HG03575 (cell line): ENCODE measurements around the gene RAG1.
A peak's percentile ranks its signal among the peaks of the same experiment; 100 is the strongest.
"Not testable (repeated sequence)": the region's sequence is repeated elsewhere in the genome, so short reads cannot be mapped to it uniquely, and the experiment has no call there.

ENCODE experiments used
- ATAC-seq: cut with Tn5 transposase; IDR thresholded peaks from one replicate; pipeline ENCODE4 v1.9.1; 2021; ENCODE audit not compliant: unreplicated experiment, insufficient number of reproducible peaks, low FRiP score; ENCODE audit errors: extremely low read depth

Gene RAG1

DNA sequence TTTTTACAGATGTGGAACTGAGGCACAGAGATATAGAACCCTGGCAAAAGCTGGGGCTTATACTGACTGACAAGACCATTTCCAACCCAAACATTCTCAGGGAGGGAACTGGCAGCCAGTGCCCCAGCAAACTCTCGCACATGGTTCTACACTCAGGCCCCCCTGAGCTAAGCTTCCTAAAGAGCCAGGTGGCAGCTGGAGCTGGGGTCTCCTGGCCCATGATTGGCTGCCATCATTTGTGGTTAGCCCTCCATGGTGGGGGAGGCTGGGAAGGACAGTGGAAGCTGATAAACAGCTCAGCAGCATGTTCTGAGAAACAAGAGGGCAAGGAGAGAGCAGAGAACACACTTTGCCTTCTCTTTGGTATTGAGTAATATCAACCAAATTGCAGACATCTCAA, at the start of gene RAG1:
RAG1 (plus strand) TSS at position 314 of the 400 bp plus-strand sequence. CDS start 5,298 bp downstream, outside the sequence.
- no peak for ATAC-seq

DNA sequence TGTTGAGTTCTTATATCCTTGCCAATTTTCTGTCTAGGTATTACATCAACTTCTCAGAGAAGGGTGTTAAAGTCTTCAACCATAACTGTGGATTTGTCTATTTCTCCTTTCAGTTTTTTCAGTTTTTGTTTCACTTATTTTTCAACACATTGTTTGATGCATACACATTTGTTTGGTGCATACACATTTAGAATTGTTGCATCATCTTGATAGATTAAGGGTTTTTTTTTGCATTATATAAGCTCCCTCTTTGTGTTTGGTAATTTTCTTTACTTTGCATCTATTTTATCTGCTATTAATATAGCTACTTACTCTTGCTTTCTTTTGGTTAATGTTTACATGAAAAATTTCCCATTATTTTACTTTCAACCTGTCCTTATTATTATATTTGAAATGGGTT, 37.0 kb upstream of the RAG1 start:
- ATAC-seq: no peak

DNA sequence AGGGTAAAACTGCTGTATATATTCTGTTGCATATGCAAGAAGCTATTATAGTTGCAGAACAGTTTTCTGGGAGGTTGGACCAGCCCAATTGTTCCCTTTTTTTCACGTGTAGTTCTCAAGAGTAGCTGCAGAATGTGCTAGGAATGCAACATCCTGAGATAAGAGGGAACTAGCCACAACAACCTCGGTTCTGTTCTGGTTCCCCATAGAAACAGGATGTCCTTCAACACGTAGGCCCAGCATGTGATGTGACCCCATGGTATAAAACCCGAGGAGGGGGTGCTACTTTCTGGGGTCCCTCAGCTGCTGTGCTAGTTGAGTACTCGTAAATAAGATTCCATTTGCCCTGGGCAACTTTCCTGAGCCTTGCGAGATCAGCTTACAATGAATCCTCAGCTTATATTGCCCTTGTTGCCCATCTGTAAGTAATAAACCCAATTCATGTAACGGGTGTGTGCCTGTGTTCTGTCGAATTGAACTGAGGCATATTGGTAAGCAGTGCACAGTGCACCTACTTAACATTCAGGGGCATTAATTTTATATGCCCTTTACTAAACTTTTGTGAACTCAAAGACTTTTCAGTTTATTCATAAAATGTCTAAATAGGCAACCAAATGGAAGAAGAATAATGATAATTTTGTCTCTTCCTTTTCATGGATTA, 34.7 kb upstream of the RAG1 start:
- no peak for ATAC-seq

DNA sequence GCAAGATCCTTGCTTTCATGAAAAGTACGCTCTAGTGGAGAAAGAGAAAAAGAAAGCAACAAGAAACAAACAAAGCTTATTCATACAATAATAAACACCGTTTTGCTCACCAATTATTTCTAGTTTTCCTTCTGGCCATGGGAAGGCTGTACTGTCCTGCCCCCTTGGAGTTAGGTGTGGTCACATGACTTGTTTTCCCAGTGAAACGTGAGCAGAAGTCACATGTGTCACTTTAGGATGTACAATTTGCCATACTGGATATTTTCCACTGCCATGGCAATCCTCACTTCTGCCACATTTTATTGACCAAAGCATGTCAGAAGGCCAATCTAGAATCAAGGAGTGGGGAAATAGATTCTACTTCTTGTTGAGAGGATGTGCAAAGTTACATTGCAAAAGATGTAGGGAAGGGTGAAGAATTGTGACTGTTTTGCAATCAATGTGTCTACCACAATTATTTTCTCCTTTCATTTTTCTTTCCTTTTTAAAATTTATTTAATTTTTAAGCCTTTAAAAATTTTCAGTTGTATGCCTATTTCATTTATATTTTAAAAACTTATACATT, 33.4 kb upstream of the RAG1 start:
- ATAC-seq: no peak

DNA sequence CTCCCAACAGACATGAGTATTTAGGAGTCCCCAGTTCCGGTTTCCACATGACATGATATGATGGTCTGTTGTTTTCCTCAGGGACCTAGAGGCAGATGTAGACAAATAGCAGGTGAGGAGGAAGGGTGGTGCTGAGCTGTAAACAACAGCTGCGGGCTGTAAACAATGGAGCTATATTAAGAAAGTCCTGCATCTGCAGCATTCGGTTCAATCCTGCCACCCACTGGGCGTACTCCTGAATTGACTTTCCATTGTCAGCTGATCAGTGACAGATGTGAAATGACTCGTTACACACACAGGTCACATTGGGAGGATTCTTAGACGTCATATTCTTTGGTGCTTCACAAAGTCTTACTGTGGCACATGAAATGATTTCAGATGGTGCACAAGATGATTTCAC, 26.8 kb upstream of the RAG1 start:
- peak; percentile 97 for ATAC-seq

DNA sequence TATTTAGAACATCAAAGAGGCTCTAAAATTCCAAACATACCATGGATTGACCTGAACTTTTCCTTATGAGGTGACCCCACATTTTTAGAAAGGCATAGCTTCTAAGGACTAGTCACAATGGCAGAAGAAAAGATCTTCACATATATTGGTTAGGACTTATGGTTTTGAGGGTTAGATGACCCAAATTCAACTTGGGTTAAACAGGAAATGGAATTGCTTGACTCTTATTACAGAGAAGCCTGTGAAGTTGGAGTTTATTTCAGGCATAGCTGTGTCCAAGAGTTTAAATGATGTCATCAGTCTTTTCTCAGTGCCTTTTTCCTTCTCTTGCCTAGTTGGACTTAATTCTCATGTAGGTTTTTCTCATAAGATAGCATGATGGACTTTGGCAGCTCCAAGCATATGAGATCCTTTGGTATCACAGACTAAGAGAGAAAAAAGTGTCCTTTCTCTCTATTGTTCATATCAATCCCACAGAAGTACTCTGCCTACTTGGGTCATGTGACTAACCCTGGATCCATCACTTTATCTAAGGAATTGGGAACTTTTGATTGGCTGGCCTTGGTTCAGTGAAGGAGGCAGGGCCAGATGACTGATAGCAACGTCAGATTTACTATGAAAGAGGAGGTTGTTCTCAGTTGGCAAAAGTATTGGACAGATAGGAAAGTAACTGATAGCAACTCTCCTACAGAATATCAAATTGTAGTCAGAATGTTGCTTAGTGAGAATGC, 17.3 kb upstream of the RAG1 start:
- ATAC-seq: no peak

DNA sequence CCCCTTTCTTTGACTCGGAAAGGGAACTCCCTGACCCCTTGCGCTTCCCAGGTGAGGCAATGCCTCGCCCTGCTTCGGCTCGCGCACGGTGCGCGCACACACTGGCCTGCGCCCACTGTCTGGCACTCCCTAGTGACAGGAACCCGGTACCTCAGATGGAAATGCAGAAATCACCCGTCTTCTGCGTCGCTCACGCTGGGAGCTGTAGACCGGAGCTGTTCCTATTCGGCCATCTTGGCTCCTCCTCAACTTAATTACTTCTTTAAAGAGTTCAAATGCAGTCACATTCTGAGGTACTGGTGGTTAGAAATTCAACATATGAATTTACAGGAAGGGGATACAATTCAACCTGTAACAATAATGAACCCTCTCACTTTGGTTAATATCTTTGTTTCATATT, 10.4 kb upstream of the RAG1 start:
- ATAC-seq: not testable (repeated sequence)

DNA sequence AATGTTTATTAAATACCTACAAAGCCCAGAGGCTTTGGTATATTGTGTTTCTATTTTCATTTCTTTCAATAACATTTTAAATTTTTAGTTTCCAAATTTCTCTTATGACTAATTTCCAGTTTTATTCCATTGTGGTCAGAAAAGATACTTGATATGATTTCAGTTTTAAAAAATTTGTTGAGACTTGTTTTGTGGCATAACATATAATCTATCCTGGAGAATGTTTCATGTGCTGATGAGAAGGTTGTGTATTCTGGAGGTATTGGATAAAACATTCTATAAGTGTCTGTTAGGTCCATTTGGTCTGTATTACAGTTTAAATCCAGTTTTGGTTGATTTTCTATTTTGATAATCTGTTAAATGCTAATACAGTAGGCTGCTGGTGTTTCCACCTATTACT, 9.8 kb upstream of the RAG1 start:
- ATAC-seq: no peak

DNA sequence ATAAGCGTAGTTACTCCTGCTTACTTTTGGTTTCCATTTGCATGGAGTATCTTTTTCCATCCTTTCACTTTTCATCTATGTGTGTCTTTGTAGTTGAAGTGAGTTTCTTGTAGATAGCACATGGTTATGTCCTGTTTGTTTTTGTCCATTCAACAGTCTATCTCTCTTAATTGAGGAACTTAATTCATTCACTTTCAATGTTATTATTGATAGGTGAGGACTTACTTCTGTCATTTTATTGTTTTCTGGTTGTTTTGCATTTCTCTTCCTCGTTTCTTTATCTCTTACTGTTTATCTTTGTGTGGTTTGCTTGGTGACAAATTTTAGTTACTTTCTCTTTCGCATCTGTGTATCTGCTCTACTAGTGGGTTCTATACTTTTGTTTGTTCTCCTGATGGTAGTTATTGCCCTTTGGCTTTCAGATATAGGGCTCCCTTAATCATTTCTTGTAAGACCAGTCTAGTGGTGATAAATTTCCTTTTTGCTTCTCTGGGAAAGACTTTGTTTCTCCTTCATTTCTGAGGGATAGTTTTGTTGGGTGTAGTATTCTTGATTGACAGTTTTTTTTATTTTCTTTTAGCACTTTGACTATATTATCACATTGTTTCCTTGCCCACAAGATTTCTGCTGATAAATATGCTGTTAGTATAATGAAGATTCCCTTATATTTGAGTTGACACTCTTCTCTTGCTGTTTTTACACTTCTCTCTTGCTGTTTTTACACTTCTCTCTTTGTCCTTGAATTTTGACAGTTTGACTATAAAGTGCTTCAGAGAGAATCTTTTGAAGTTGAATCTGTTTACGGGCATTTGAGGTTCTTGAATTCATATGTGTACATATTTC, 9.0 kb upstream of the RAG1 start:
- peak; percentile 86 for ATAC-seq

DNA sequence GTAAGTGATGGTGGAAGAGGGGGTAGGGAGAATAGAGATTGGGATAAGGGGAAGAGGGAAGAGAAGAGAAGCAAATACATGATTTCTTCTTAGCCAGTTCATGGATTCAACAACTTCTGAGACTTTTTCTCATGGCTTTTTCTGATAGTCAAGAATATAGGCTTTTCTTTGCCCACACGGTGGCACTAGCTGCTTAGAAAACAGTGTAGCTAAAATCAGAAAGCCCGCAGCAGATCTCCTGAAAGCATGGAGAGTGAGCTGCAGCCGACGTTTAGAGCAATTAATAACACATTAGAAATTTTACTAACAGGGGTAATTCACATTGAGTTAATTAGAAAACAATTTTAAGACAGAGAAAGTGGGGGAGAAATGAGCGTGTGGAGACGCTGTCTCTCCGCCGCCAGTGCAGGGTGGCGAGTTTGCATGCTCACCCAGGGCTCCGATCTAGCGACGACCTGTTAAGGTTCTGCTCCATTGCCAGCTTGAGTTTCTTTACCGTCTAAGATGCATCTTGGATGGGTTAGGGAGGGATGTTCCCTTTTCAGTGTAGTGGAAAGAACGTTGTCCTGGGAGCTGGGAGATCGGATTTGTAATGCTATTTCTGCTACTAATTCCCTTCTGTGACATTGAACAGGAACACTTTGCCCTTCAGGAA, 3.3 kb upstream of the RAG1 start:
- ATAC-seq: no peak

DNA sequence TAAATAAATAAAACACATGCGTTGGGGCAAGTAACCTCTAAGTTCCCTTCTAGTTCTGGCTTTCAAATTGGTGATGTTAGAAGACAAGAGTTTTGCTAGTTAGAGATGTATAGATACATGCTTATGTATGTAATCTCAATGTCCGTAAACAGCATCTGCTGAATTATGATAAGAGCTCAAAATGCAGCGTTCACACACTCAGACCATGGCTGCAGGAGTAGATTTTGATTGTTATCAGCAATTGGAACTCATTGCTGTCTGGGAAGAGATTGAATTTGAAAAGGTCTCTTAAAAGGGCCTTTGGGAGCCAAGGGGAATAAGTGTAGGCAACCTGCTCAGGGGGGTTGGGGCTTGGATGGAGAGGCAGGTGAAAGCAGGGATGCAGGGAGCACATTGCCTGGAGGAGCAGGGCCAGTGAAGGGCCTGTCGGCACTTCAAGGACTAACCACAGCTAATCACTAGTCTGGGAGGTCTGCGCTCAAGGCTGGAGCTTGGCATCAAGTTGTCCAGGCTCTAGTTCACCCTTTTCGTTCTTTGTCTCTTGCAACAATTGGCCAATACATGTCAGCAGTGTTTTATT, 2.7 kb upstream of the RAG1 start:
- no peak for ATAC-seq

DNA sequence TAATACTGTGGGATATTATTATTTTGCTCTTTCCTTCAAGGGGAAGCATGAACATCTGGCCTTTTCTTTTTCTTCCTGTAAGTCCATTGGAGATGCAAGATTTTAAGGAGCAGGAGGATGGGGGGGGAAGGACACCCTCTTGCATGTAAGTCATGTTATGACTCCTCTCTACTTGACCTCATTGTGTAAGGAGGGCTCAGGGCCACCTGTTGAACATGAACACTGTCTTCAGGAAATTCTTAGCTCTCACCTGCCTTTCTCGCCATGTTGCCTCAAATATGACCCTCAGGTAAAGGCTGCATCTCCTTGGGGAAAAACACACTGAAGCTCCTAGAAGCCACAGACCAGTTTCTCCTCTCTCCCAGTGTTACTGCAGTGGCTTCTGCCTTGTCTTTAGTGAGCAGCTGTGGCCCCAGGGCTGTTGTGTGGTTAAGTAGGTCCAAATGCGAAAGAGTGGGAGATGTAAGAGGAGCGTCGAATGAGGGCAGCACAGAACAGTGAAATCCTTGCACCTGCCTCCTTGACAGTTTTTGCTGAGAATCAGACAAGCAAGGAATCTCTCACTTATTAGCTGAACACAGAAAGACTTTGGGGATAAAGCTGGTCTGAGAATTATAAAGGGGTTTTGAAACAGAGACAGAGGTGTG, 1.3 kb upstream of the RAG1 start:
- ATAC-seq: no peak

DNA sequence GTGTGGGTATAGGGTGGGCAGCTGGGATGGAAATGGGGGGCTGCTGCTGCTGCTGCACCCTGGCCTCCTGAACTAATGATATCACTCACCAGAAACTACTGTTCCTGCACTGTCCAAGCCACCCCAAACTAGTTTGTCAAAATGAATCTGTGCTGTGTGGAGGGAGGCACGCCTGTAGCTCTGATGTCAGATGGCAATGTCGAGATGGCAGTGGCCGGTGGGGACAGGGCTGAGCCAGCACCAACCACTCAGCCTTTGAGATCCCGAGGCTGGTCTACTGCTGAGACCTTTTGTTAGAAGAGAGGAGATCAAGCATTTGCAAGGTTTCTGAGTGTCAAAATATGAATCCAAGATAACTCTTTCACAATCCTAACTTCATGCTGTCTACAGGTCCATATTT, 1.3 kb downstream of the RAG1 start:
- ATAC-seq: no peak

DNA sequence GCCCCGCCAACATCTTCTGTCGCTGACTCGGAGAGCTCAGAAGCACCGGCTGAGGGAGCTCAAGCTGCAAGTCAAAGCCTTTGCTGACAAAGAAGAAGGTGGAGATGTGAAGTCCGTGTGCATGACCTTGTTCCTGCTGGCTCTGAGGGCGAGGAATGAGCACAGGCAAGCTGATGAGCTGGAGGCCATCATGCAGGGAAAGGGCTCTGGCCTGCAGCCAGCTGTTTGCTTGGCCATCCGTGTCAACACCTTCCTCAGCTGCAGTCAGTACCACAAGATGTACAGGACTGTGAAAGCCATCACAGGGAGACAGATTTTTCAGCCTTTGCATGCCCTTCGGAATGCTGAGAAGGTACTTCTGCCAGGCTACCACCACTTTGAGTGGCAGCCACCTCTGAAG, 6.7 kb downstream of the RAG1 start:
- no peak for ATAC-seq

DNA sequence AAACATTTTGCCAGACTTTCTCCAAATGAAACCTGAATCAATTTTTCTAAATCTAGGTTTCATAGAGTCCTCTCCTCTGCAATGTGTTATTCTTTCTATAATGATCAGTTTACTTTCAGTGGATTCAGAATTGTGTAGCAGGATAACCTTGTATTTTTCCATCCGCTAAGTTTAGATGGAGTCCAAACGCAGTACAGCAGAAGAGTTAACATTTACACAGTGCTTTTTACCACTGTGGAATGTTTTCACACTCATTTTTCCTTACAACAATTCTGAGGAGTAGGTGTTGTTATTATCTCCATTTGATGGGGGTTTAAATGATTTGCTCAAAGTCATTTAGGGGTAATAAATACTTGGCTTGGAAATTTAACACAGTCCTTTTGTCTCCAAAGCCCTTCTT, 9.6 kb downstream of the RAG1 start:
- ATAC-seq: no peak

DNA sequence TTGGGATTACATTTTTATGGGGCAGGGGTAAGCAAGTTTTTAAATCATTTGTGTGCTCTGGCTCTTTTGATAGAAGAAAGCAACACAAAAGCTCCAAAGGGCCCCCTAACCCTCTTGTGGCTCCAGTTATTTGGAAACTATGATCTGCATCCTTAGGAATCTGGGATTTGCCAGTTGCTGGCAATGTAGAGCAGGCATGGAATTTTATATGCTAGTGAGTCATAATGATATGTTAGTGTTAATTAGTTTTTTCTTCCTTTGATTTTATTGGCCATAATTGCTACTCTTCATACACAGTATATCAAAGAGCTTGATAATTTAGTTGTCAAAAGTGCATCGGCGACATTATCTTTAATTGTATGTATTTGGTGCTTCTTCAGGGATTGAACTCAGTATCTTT, 10.1 kb downstream of the RAG1 start:
- no peak for ATAC-seq

DNA sequence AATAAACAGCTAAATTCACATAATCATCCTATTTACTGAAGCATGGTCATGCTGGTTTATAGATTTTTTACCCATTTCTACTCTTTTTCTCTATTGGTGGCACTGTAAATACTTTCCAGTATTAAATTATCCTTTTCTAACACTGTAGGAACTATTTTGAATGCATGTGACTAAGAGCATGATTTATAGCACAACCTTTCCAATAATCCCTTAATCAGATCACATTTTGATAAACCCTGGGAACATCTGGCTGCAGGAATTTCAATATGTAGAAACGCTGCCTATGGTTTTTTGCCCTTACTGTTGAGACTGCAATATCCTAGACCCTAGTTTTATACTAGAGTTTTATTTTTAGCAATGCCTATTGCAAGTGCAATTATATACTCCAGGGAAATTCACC, 10.7 kb downstream of the RAG1 start:
- no peak for ATAC-seq

DNA sequence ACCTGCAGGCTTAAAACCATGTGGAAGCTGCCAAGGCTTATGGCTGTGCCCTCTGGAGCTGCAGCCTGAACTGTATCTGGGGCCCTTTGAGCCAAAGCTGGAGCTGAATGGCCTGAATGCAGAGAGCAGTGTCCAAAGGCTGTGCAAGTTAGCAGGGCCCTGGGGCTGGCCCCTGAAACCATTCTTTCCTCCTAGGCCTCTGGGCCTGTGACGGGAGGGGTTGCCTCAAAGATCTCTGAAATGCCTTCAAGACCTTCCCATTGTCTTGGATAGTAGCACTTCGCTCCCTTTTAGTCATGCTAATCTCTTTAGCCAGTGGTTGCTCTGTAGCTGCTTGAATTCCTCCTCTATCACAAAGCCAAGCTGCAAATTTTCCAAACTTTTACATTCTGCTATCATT, 13.7 kb downstream of the RAG1 start:
- no peak for ATAC-seq
